HuH-7.5 (cell line): ENCODE measurements around the gene TH.
"Not testable (repeated sequence)": the region's sequence is repeated elsewhere in the genome, so short reads cannot be mapped to it uniquely, and the experiment has no call there.

Experiments
- DNase-seq: peaks from one replicate; pipeline ENCODE4 v3.0.0; 2011; ENCODE audit warnings: low spot score

The TH gene

GRCh38 chr11:2195756-2196088, 24.1 kb upstream of the TH start:
- DNase-seq: no peak

GRCh38 chr11:2194877-2195755, 23.5 kb upstream of the TH start:
- peak; percentile 65 for DNase-seq

GRCh38 chr11:2193888-2194595, 22.4 kb upstream of the TH start:
- DNase-seq: not testable (repeated sequence)

GRCh38 chr11:2193099-2193887, 21.7 kb upstream of the TH start:
- no peak for DNase-seq

- DNase-seq: no peak
Observed at GRCh38 chr11:2192435-2192834, 20.8 kb upstream of the TH start.

- no peak for DNase-seq
Observed at GRCh38 chr11:2191883-2192282, 20.3 kb upstream of the TH start.

GRCh38 chr11:2190657-2191471, 19.2 kb upstream of the TH start:
- DNase-seq: no peak

GRCh38 chr11:2189938-2190656, 18.5 kb upstream of the TH start:
- DNase-seq: no peak

GRCh38 chr11:2188745-2189144, 17.1 kb upstream of the TH start:
- DNase-seq: no peak

- no peak for DNase-seq
Observed at GRCh38 chr11:2187280-2187707, 15.7 kb upstream of the TH start.

GRCh38 chr11:2186669-2187279, 15.2 kb upstream of the TH start:
- DNase-seq: no peak

GRCh38 chr11:2185324-2186085, 13.9 kb upstream of the TH start:
- no peak for DNase-seq

GRCh38 chr11:2182692-2183474, 11.3 kb upstream of the TH start:
- no peak for DNase-seq

GRCh38 chr11:2182075-2182474, 10.5 kb upstream of the TH start:
- DNase-seq: no peak

- DNase-seq: no peak
Observed at GRCh38 chr11:2180789-2181370, 9.3 kb upstream of the TH start.

- no peak for DNase-seq
Observed at GRCh38 chr11:2180347-2180746, 8.7 kb upstream of the TH start.

GRCh38 chr11:2179516-2179915, 7.9 kb upstream of the TH start:
- DNase-seq: no peak

GRCh38 chr11:2178906-2179494, 7.4 kb upstream of the TH start:
- DNase-seq: no peak
